ENCODE measurements around the gene EDNRB.

DNA sequence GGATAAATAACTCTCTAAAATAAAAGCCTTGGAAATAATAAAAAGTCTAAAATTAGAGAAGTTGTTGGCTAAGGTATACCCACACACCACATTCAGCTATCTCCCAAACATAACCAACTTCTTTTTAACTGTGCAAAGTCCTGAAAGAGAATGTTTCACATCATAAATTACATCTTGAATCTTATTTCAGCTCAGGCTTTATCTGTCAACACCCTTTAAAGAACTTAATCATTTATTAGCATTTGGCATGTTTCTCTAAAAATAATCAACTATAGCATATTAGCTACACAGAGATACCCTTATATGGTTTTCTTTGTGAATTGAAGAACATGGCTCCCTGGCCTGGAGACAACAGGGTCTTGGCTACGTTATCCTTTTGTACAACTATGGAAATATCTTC is 6.9 kb downstream of the EDNRB start:
- TF ChIP-seq CTCF (conservative IDR thresholded peaks at IDR 0.05; ENCODE audit: low read depth, low read length) (no peak), EZH2 (IDR thresholded peaks at IDR 0.05; ENCODE audit: borderline replicate concordance, low read depth, low read length, poor library complexity, severe bottlenecking) (no peak)

Data from A673 (cell line).